B cell (primary cell): ENCODE results near the gene KIF17. TPM values are rescaled to one million over a fixed set of nuclear protein-coding genes. Genes with fewer than 3 reads are reported as not detected.

ENCODE experiments used
- ATAC-seq: fragments of 200-7000 bp; cut with Tn5 transposase; one replicate; pipeline ENCODE4 v1.10.0; 2021; ENCODE audit warnings: low read depth, mild to moderate bottlenecking, moderate number of reproducible peaks, moderate library complexity
- CTCF ChIA-PET: fragments of 350-600 bp; sonication (Branson Sonifier 250); formaldehyde crosslinking; loops from one replicate; lab custom pipeline; 2021; ENCODE audit warnings: antibody characterized with exemption, inconsistent platforms; lab: Charles Lee
- POLR2A ChIA-PET: fragments of 350-600 bp; sonication (Branson Sonifier 250); formaldehyde crosslinking; loops from one replicate; lab custom pipeline; 2021; ENCODE audit warnings: antibody characterized with exemption; lab: Charles Lee
- DNase-seq: peaks from one replicate; pipeline ENCODE4 v3.0.0; 2013
- H2AFZ ChIP-seq: 2 replicates; pipeline ENCODE4 v1.6.1; 2012; ENCODE audit warnings: mild to moderate bottlenecking, low read depth, low read length; ENCODE audit not compliant: insufficient read depth, poor library complexity, severe bottlenecking
- H3K27ac ChIP-seq, 2 donors: 1 replicate in 1 of 2; 2 replicates in 1 of 2; pipeline ENCODE4 v1.5.1; 2012 to 2013; ENCODE audit warnings: low read length in 2 of 2, mild to moderate bottlenecking in 2 of 2, moderate library complexity in 1 of 2
- H3K27me3 ChIP-seq, 4 experiments: fragments of 200-600 bp in 1 of 4; sonication (generic) in 1 of 4; replicated peaks in 1 of 4; 1 replicate in 2 of 4; 2 replicates in 2 of 4; pipeline versions ENCODE4 v1.6.1 to v1.7.0; 2013 to 2016; ENCODE audit warnings: low read length in 3 of 4, mild to moderate bottlenecking in 2 of 4, mixed read lengths in 1 of 4, moderate library complexity in 1 of 4; ENCODE audit not compliant: insufficient read depth in 4 of 4, control insufficient read depth in 3 of 4; ENCODE audit errors: control extremely low read depth in 1 of 4
- H3K36me3 ChIP-seq, 2 experiments: replicated peaks in 1 of 2; 1 replicate in 1 of 2; 2 replicates in 1 of 2; pipeline versions ENCODE4 v1.6.1 to v1.7.1; 2013; ENCODE audit warnings: low read length in 1 of 2; ENCODE audit not compliant: insufficient read depth in 2 of 2, control insufficient read depth in 1 of 2; ENCODE audit errors: control extremely low read depth in 1 of 2, extremely low read depth in 1 of 2
- H3K4me1 ChIP-seq, 2 donors: fragments of 200-600 bp in 1 of 2; sonication (generic) in 1 of 2; 1 replicate in 1 of 2; 2 replicates in 1 of 2; pipeline versions ENCODE4 v1.5.1 to v1.6.1; 2013 to 2017; ENCODE audit warnings: low read length in 2 of 2; ENCODE audit not compliant: control insufficient read depth in 2 of 2, insufficient read depth in 2 of 2
- H3K4me2 ChIP-seq: replicated peaks from 2 replicates; pipeline ENCODE3; 2012; ENCODE audit warnings: mild to moderate bottlenecking, low read depth, low read length; ENCODE audit not compliant: poor library complexity, severe bottlenecking
- H3K4me3 ChIP-seq, 5 experiments: fragments of 200-600 bp in 1 of 5; sonication (generic) in 1 of 5; 1 replicate in 3 of 5; 2 replicates in 2 of 5; pipeline versions ENCODE4 v1.5.1 to v1.7.0; 2011 to 2016; ENCODE audit warnings: low read length in 4 of 5, mild to moderate bottlenecking in 4 of 5, low read depth in 2 of 5, control low read depth in 1 of 5, moderate library complexity in 1 of 5; ENCODE audit not compliant: insufficient read depth in 1 of 5; ENCODE audit errors: control extremely low read depth in 1 of 5, extremely low read depth in 1 of 5
- H3K79me2 ChIP-seq: fragments of 200-600 bp; sonication (generic); one replicate; pipeline ENCODE4 v1.6.0; 2016; ENCODE audit warnings: low read length; ENCODE audit not compliant: control insufficient read depth, insufficient read depth
- H3K9ac ChIP-seq: fragments of 200-600 bp; sonication (generic); 2 replicates; pipeline ENCODE4 v1.6.1; 2017; ENCODE audit warnings: mild to moderate bottlenecking, low read length, moderate library complexity
- H3K9me3 ChIP-seq, 3 donors: one replicate each; pipeline versions ENCODE4 v1.6.1 to v1.7.1; 2013; ENCODE audit warnings: low read length in 2 of 3; ENCODE audit not compliant: control insufficient read depth in 2 of 3, insufficient read depth in 1 of 3; ENCODE audit errors: control extremely low read depth in 1 of 3
- H4K20me1 ChIP-seq: 2 replicates; pipeline ENCODE4 v1.6.0; 2012; ENCODE audit warnings: mild to moderate bottlenecking, low read length; ENCODE audit not compliant: insufficient read depth, control insufficient read depth, poor library complexity, severe bottlenecking
- H3K27ac Mint-ChIP-seq: one replicate; pipeline ENCODE4 v1.8.0; 2021; ENCODE audit warnings: mixed read lengths
- H3K27me3 Mint-ChIP-seq: one replicate; pipeline ENCODE4 v1.8.0; 2021; ENCODE audit warnings: mixed read lengths
- H3K4me1 Mint-ChIP-seq: one replicate; pipeline ENCODE4 v1.8.0; 2021; ENCODE audit warnings: mixed read lengths
- H3K4me3 Mint-ChIP-seq: one replicate; pipeline ENCODE4 v1.8.0; 2021; ENCODE audit warnings: mixed read lengths
- H3K9me3 Mint-ChIP-seq: one replicate; pipeline ENCODE4 v1.8.0; 2022; ENCODE audit warnings: mixed read lengths; ENCODE audit not compliant: insufficient read depth
- CTCF ChIP-seq: fragments of 200-600 bp; IDR thresholded peaks from one replicate; pipeline ENCODE4 v1.8.0; 2022; ENCODE audit warnings: antibody characterized with exemption, mild to moderate bottlenecking
- EZH2 ChIP-seq: IDR thresholded peaks from 2 replicates; pipeline ENCODE4 v1.6.1; 2012; ENCODE audit warnings: borderline replicate concordance, low read depth, mild to moderate bottlenecking, moderate library complexity, low read length; ENCODE audit not compliant: insufficient read depth, poor library complexity, severe bottlenecking
- WGBS: methylation state at CpG from one replicate; pipeline ENCODE4 v1.1.5; 2013; ENCODE audit warnings: missing lambda C conversion rate; ENCODE audit not compliant: insufficient coverage; 5-methylcytosine and 5-hydroxymethylcytosine counted together
- intact Hi-C: fragments of 100-400 bp; cut with micrococcal nuclease; formaldehyde crosslinking; loops from one replicate; pipeline ENCODE4 v1.10.0; 2022
- polyA plus RNA-seq: library from polyadenylated mRNA; depleted of rRNA; stranded (reverse); fragments of >200 nt; gene quantifications from 2 replicates; pipeline ENCODE4 v1.2.3, GENCODE V29; 2012
- total RNA-seq, 2 donors: library from RNA; stranded (reverse); fragments of 120-200 nt in 1 of 2; gene quantifications; 1 replicate in 1 of 2; 2 replicates in 1 of 2; pipeline versions ENCODE4 v1.2.3 to v1.2.4, GENCODE V29; 2013 to 2022

Gene KIF17
- total and polyA plus RNA-seq, 2 donors (not counting 1 experiment from before 2014, with no cell fraction given): not detected

- intact Hi-C loops: no loop called here
- Histone ChIP-seq H3K9ac (no peak overlapping the region), H3K27ac (no peak overlapping the region), H3K4me3 (no peak overlapping the region), H3K4me2 (no peak overlapping the region), H4K20me1 (no peaks in the 10 kb centered on the region), H3K27me3 (peaks cover 0 to 12% (median 0%) of the 10 kb centered on the region in 4 experiments), H3K36me3 (no peaks in the 10 kb centered on the region), H3K79me2 (no peaks in the 10 kb centered on the region), H3K9me3 (no peaks in the 10 kb centered on the region), H2AFZ (no peak overlapping the region), H3K4me1 (peaks cover 5 to 11% of the 10 kb centered on the region in 2 donors)
- ChIA-PET CTCF (interaction anchor here (1.0 kb wide), 1 partner anchor 12 kb away, joined by 3 read pairs; no protein-coding TSS in a partner anchor), POLR2A (no interaction called here)
- Mint-ChIP-seq H3K27ac (no peak overlapping the region), H3K27me3 (peaks cover 16% of the 10 kb centered on the region), H3K4me3 (no peak overlapping the region), H3K4me1 (no peaks in the 10 kb centered on the region), H3K9me3 (no peaks in the 10 kb centered on the region)
- ATAC-seq: no peak
- no peak for TF ChIP-seq CTCF
- no peak for TF ChIP-seq EZH2
- DNase-seq: no peak
- WGBS: 91% methylated on average over 16 of the region's 21 CpGs
Measured at GRCh38 chr1:20685099-20685662, 32.6 kb downstream of the KIF17 start.

GRCh38 chr1:20684651-20685050, 33.2 kb downstream of the KIF17 start:
- H3K4me3 ChIP-seq: no peak overlapping the region
- H3K36me3 ChIP-seq: no peaks in the 10 kb centered on the region
- CTCF ChIA-PET: interaction anchor here (1.0 kb wide), 1 partner anchor 12 kb away, joined by 3 read pairs; no protein-coding TSS in a partner anchor

More at GRCh38 chr1:20684651-20685050, 33.2 kb downstream of the KIF17 start:
- intact Hi-C loops: no loop called here
- POLR2A ChIA-PET: no interaction called here
- Mint-ChIP-seq H3K4me1 (no peaks in the 10 kb centered on the region), H3K27ac (no peak overlapping the region), H3K9me3 (no peaks in the 10 kb centered on the region), H3K4me3 (no peak overlapping the region), H3K27me3 (peaks cover 16% of the 10 kb centered on the region)
- H3K9ac ChIP-seq: no peak overlapping the region
- no peak overlapping the region for H3K27ac ChIP-seq
- no peak for DNase-seq
- no peaks in the 10 kb centered on the region for H4K20me1 ChIP-seq
- no peak overlapping the region for H2AFZ ChIP-seq
- H3K27me3 ChIP-seq: peaks cover 0 to 12% (median 0%) of the 10 kb centered on the region in 4 experiments
- ATAC-seq: no peak
- no peak for TF ChIP-seq CTCF
- TF ChIP-seq EZH2: no peak
- peaks cover 5 to 12% of the 10 kb centered on the region in 2 donors for H3K4me1 ChIP-seq
- no peaks in the 10 kb centered on the region for H3K79me2 ChIP-seq
- H3K4me2 ChIP-seq: no peak overlapping the region
- no peaks in the 10 kb centered on the region for H3K9me3 ChIP-seq
- 100% methylated on average over 9 of the region's 14 CpGs for WGBS
